ENCODE data around the gene DTX1.

DTX1 gene

DNA sequence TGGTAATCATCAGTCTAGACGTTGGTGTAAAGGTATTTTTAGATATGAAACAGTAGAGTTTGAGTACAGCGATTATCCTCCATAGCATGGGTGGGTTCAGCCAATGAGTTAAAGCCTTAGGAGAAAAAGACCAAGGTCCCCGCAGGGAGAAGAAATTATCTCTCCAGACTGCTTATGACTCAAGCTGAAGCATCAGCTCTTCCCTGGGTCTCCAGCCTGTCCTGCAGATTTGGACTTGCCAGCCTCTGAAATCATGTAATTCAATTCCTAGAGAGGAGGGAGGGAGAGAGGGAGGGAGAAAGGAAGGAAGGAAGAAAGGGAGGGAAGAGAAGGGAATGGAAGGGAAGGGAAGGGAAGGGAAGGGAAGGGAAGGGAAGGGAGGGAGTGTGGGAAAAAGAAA is 12.0 kb upstream of the DTX1 start:
- H3K36me3 Mint-ChIP-seq = peaks cover 3 to 7% of the 10 kb centered on the region in 2 donors
- H3K4me1 Mint-ChIP-seq = peaks cover 14 to 22% of the 10 kb centered on the region in 2 donors
- peaks cover 0 to 5% of the 10 kb centered on the region in 2 donors for H3K27me3 Mint-ChIP-seq
- H3K9me3 Mint-ChIP-seq = no peaks in the 10 kb centered on the region
- no peak for ATAC-seq (replicated peaks)
- no peak overlapping the region for H3K27ac Mint-ChIP-seq
- no peak overlapping the region for H3K4me3 Mint-ChIP-seq
- no peak for DNase-seq

- peaks cover 41 to 59% of the 10 kb centered on the region in 2 donors for H3K4me1 Mint-ChIP-seq
- DNase-seq = peak; percentile 49
- H3K4me3 Mint-ChIP-seq = no peak overlapping the region
- H3K9me3 Mint-ChIP-seq = no peaks in the 10 kb centered on the region
- H3K27me3 Mint-ChIP-seq = no peaks in the 10 kb centered on the region
- peaks cover 3% of the 10 kb centered on the region in 2 donors for H3K36me3 Mint-ChIP-seq
- peak overlapping the region; percentile 70 for H3K27ac Mint-ChIP-seq
- peak; percentile 67 to 78 for ATAC-seq (replicated peaks)
These were observed 7.8 kb upstream of the DTX1 start for GRCh38 chr12:113048716-113049127.

DNA sequence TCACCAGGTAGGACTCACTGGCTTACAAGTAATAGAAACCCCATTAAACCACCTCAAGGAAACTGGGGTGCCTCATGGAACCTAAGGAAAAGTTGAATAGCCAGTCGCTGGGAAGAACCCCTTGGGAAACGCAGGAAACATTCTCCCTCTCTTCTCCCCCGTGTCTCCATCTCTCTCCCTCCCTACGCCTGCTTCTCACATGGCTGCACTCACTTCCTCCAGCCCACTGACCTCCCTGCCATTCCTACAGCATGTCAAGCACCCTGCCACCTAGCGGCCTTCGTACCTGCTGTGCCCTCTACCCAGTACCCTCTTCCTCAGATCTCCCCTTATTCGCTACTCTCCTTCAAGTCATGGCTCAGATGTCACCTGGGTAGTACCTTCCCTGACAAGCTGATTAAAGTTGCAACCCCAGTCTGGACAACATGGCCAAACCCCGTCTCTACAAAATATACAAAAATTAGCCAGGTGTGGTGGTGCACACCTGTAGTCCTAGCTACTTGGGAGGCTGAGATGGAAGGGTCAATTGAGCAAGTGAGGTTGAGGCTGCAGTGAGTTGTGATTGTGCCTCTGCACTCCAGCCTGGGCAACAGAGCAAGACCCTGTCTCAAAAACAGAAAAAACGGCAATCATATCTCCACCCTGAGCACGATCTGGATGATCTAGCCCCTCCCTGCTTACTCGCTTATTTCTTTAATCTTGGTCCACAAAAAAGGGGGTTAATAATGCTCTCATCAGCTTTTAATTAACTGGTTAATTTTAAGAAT is 6.4 kb upstream of the DTX1 start:
- H3K27ac Mint-ChIP-seq = peak overlapping the region; percentile 52
- no peaks in the 10 kb centered on the region for H3K9me3 Mint-ChIP-seq
- ATAC-seq (replicated peaks) = peak; percentile 56 to 57
- H3K36me3 Mint-ChIP-seq = peaks cover 0 to 6% of the 10 kb centered on the region in 2 donors
- H3K4me1 Mint-ChIP-seq = peaks cover 51 to 73% of the 10 kb centered on the region in 2 donors
- H3K27me3 Mint-ChIP-seq = no peaks in the 10 kb centered on the region
- H3K4me3 Mint-ChIP-seq = peak overlapping the region in 1 of 2 donors; percentile 4
- no peak for DNase-seq

- peak; percentile 61 to 65 for ATAC-seq (replicated peaks)
- Mint-ChIP-seq H3K36me3 (peaks cover 0 to 6% of the 10 kb centered on the region in 2 donors), H3K27me3 (no peaks in the 10 kb centered on the region), H3K9me3 (no peaks in the 10 kb centered on the region), H3K4me3 (peak overlapping the region in 1 of 2 donors; percentile 13), H3K4me1 (peaks cover 56 to 79% of the 10 kb centered on the region in 2 donors), H3K27ac (peak overlapping the region; percentile 52)
- DNase-seq = no peak
These were observed 5.7 kb upstream of the DTX1 start for GRCh38 chr12:113050795-113051194.

GRCh38 chr12:113051759-113052158 is 4.8 kb upstream of the DTX1 start:
- no peak for DNase-seq
- Mint-ChIP-seq H3K4me3 (no peak overlapping the region), H3K27me3 (no peaks in the 10 kb centered on the region), H3K9me3 (no peaks in the 10 kb centered on the region), H3K36me3 (peaks cover 0 to 6% of the 10 kb centered on the region in 2 donors), H3K4me1 (peaks cover 62 to 86% of the 10 kb centered on the region in 2 donors), H3K27ac (no peak overlapping the region)
- ATAC-seq (replicated peaks) = no peak

GRCh38 chr12:113052326-113052725 is 4.2 kb upstream of the DTX1 start:
- no peak for DNase-seq
- Mint-ChIP-seq H3K27me3 (no peaks in the 10 kb centered on the region), H3K27ac (no peak overlapping the region), H3K36me3 (peaks cover 0 to 6% of the 10 kb centered on the region in 2 donors), H3K9me3 (no peaks in the 10 kb centered on the region), H3K4me3 (peak overlapping the region in 1 of 2 donors; percentile 7), H3K4me1 (peaks cover 62 to 86% of the 10 kb centered on the region in 2 donors)
- no peak for ATAC-seq (replicated peaks)

GRCh38 chr12:113054948-113055486 is 1.5 kb upstream of the DTX1 start:
- H3K4me3 Mint-ChIP-seq = peak overlapping the region in 1 of 2 donors; percentile 13
- H3K27ac Mint-ChIP-seq = peak overlapping the region; percentile 49
- H3K36me3 Mint-ChIP-seq = peaks cover 0 to 13% of the 10 kb centered on the region in 2 donors
- peaks cover 48 to 64% of the 10 kb centered on the region in 2 donors for H3K4me1 Mint-ChIP-seq
- DNase-seq = no peak
- H3K9me3 Mint-ChIP-seq = no peaks in the 10 kb centered on the region
- no peak for ATAC-seq (replicated peaks)
- no peaks in the 10 kb centered on the region for H3K27me3 Mint-ChIP-seq

DNA sequence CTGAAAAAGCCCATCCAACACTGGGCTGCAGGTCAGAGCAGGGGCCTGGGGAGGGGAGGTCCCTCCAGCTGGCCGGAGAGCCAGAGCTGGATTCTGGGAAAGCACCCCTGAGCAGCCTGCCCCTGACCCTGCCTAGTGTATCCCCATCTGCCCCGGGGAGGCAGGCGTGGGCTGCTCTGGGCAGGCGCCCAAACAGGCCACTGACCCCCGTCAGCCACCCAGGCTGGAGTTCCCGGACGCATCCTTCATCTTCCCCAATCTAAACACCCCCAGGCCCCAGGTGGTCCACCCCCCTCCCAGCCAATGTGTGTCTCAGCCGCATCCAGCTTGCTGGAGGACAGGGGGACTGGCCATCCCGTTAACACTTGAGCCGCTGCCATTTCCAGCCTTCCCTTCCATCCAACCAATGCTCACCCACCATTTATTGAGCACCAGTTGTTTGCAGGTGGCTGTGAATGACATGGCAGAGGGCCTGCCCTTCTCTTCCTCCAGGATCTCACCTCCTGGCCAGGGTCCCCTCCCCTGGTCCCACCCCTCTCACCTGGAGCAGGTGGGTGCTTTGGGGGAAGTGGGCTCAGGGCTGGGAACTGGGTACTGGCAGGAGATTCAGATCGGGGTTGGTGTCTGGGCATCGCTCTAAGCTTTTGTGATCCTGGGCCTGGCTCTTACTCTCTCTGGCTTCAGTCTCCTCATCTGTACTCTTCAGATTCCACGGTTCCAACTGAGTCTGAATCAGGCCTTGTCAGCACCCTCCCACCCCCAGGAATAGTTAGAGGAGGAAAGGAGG is 743 bp upstream of the DTX1 start:
- Mint-ChIP-seq H3K4me1 (peaks cover 42 to 57% of the 10 kb centered on the region in 2 donors), H3K36me3 (peaks cover 0 to 13% of the 10 kb centered on the region in 2 donors), H3K27ac (peak overlapping the region; percentile 90), H3K27me3 (no peaks in the 10 kb centered on the region), H3K4me3 (peak overlapping the region in 1 of 2 donors; percentile 82), H3K9me3 (no peaks in the 10 kb centered on the region)
- ATAC-seq (replicated peaks) (peak; percentile 5 to 8), DNase-seq (no peak)

GRCh38 chr12:113056381-113056630 is 224 bp upstream of the DTX1 start:
- H3K27ac Mint-ChIP-seq = peak overlapping the region; percentile 90
- no peaks in the 10 kb centered on the region for H3K9me3 Mint-ChIP-seq
- ATAC-seq (replicated peaks) = no peak
- no peaks in the 10 kb centered on the region for H3K27me3 Mint-ChIP-seq
- peaks cover 37 to 52% of the 10 kb centered on the region in 2 donors for H3K4me1 Mint-ChIP-seq
- H3K36me3 Mint-ChIP-seq = peaks cover 0 to 13% of the 10 kb centered on the region in 2 donors
- no peak for DNase-seq
- H3K4me3 Mint-ChIP-seq = peak overlapping the region in 1 of 2 donors; percentile 82

GRCh38 chr12:113057565-113058485 is 1.3 kb downstream of the DTX1 start:
- peaks cover 2 to 14% of the 10 kb centered on the region in 2 donors for H3K36me3 Mint-ChIP-seq
- ATAC-seq (replicated peaks) (no peak), DNase-seq (no peak)
- no peaks in the 10 kb centered on the region for H3K9me3 Mint-ChIP-seq
- H3K27ac Mint-ChIP-seq = peak overlapping the region; percentile 83
- no peak overlapping the region for H3K4me3 Mint-ChIP-seq
- H3K27me3 Mint-ChIP-seq = no peaks in the 10 kb centered on the region
- H3K4me1 Mint-ChIP-seq = peaks cover 36 to 37% of the 10 kb centered on the region in 2 donors

DNA sequence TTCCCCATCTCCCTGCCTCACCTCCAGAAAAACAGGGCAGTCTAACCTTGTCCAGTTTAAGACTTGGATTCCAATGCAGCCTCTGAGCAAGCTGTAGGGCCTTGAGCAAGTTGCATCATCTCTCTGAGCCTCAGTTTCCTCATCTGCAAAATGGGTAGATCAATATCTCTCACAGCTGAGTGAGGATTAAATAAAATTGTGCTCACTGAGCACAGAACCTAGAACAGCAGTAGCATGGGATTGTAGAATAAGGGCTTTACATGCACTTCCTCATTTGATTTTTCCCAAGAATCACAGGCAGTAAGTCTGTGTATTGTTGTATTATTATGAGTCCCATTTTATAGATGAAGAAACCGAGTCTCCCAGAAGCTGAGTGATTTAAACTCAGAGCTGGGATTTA is 2.0 kb downstream of the DTX1 start:
- Mint-ChIP-seq H3K36me3 (peaks cover 4 to 15% of the 10 kb centered on the region in 2 donors), H3K9me3 (no peaks in the 10 kb centered on the region), H3K4me1 (peaks cover 29 to 37% of the 10 kb centered on the region in 2 donors), H3K4me3 (no peak overlapping the region), H3K27ac (no peak overlapping the region), H3K27me3 (no peaks in the 10 kb centered on the region)
- ATAC-seq (replicated peaks) = no peak
- no peak for DNase-seq

- Mint-ChIP-seq H3K4me3 (no peak overlapping the region), H3K4me1 (peaks cover 23 to 34% of the 10 kb centered on the region in 2 donors), H3K36me3 (peaks cover 4 to 16% of the 10 kb centered on the region in 2 donors), H3K9me3 (no peaks in the 10 kb centered on the region), H3K27ac (no peak overlapping the region), H3K27me3 (no peaks in the 10 kb centered on the region)
- DNase-seq = no peak
- ATAC-seq (replicated peaks) = no peak
These were observed 2.6 kb downstream of the DTX1 start for GRCh38 chr12:113059071-113059595.

- no peak overlapping the region for H3K4me3 Mint-ChIP-seq
- H3K9me3 Mint-ChIP-seq = no peaks in the 10 kb centered on the region
These were observed 3.9 kb downstream of the DTX1 start for GRCh38 chr12:113060336-113060960.

More at GRCh38 chr12:113060336-113060960, 3.9 kb downstream of the DTX1 start:
- Mint-ChIP-seq H3K36me3 (peaks cover 14 to 26% of the 10 kb centered on the region in 2 donors), H3K27ac (peak overlapping the region; percentile 94), H3K4me1 (peaks cover 10 to 39% of the 10 kb centered on the region in 2 donors), H3K27me3 (no peaks in the 10 kb centered on the region)
- DNase-seq (no peak), ATAC-seq (replicated peaks) (no peak)
